ENCODE measurements around the gene MPPE1. TPM values are rescaled to one million over a fixed set of nuclear protein-coding genes. Genes with fewer than 3 reads are reported as not detected.
"Not testable (repeated sequence)": the region's sequence is repeated elsewhere in the genome, so short reads cannot be mapped to it uniquely, and the experiment has no call there.

MPPE1 gene
- total RNA-seq, 1 donor from 2014 or later: 52.9 TPM

- H3K36me3 Mint-ChIP-seq (ENCODE audit: low read depth): no peaks in the 10 kb centered on the region
- no peak for ATAC-seq (ENCODE audit: low read depth)
- no peaks in the 10 kb centered on the region for H3K9me3 Mint-ChIP-seq
- H3K27ac Mint-ChIP-seq: no peak overlapping the region
- H3K4me3 Mint-ChIP-seq: no peak overlapping the region
- ChIA-PET POLR2A (no interaction called here), CTCF (interaction anchor here (1.0 kb wide), 1 partner anchor 12 kb away, joined by 3 read pairs; no protein-coding TSS in a partner anchor)
- intact Hi-C loops (cut with micrococcal nuclease): no loop called here
- peaks cover 6% of the 10 kb centered on the region for H3K27me3 Mint-ChIP-seq
- H3K4me1 Mint-ChIP-seq: peaks cover 2% of the 10 kb centered on the region
- no peak for TF ChIP-seq CTCF (IDR thresholded peaks at IDR 0.05)
- DNase-seq: no peak
These were observed 17.8 kb upstream of the MPPE1 start for GRCh38 chr18:11925800-11926481.

- Mint-ChIP-seq H3K4me1 (peaks cover 2% of the 10 kb centered on the region), H3K27me3 (peaks cover 6% of the 10 kb centered on the region), H3K36me3 (ENCODE audit: low read depth) (no peaks in the 10 kb centered on the region), H3K4me3 (no peak overlapping the region), H3K27ac (no peak overlapping the region), H3K9me3 (no peaks in the 10 kb centered on the region)
- ChIA-PET POLR2A (no interaction called here), CTCF (interaction anchor here (1.1 kb wide), 1 partner anchor 14 kb away, joined by 4 read pairs; no protein-coding TSS in a partner anchor)
- ATAC-seq (ENCODE audit: low read depth) (no peak), DNase-seq (no peak)
- intact Hi-C loops (cut with micrococcal nuclease): no loop called here
- TF ChIP-seq CTCF (IDR thresholded peaks at IDR 0.05): no peak
These were observed 15.3 kb upstream of the MPPE1 start for GRCh38 chr18:11923450-11923849.

- H3K4me1 Mint-ChIP-seq; H3K27me3 Mint-ChIP-seq; H3K9me3 Mint-ChIP-seq; H3K36me3 Mint-ChIP-seq (ENCODE audit: low read depth); DNase-seq; H3K27ac Mint-ChIP-seq; H3K4me3 Mint-ChIP-seq; CTCF ChIA-PET; ATAC-seq (ENCODE audit: low read depth); intact Hi-C loops (cut with micrococcal nuclease); POLR2A ChIA-PET: not testable (repeated sequence)
These were observed 11.4 kb upstream of the MPPE1 start for GRCh38 chr18:11919522-11919921.

- intact Hi-C loops (cut with micrococcal nuclease); H3K27ac Mint-ChIP-seq; H3K4me1 Mint-ChIP-seq; ATAC-seq (ENCODE audit: low read depth); DNase-seq; H3K27me3 Mint-ChIP-seq; H3K36me3 Mint-ChIP-seq (ENCODE audit: low read depth); POLR2A ChIA-PET; H3K9me3 Mint-ChIP-seq; H3K4me3 Mint-ChIP-seq; CTCF ChIA-PET: not testable (repeated sequence)
These were observed 8.8 kb upstream of the MPPE1 start for GRCh38 chr18:11916880-11917279.

- CTCF ChIA-PET: interaction anchor here (1.2 kb wide), 1 partner anchor 29 kb away, joined by 3 read pairs; no protein-coding TSS in a partner anchor
- Mint-ChIP-seq H3K27me3 (no peaks in the 10 kb centered on the region), H3K27ac (peak overlapping the region; percentile 81)
These were observed 1.5 kb upstream of the MPPE1 start for GRCh38 chr18:11909591-11910026.

More at GRCh38 chr18:11909591-11910026, 1.5 kb upstream of the MPPE1 start:
- DNase-seq (no peak), ATAC-seq (ENCODE audit: low read depth) (no peak)
- no peak for TF ChIP-seq CTCF (IDR thresholded peaks at IDR 0.05)
- H3K36me3 Mint-ChIP-seq (ENCODE audit: low read depth): peaks cover 16% of the 10 kb centered on the region
- H3K4me1 Mint-ChIP-seq: peaks cover 25% of the 10 kb centered on the region
- intact Hi-C loops (cut with micrococcal nuclease): loop anchor here (2.0 kb wide), 2 partner anchors 467 to 1037 kb away; partner anchors contain the start of gene AFG3L2
- peak overlapping the region; percentile 86 for H3K4me3 Mint-ChIP-seq
- H3K9me3 Mint-ChIP-seq: no peaks in the 10 kb centered on the region
- POLR2A ChIA-PET: interaction anchor here (0.7 to 2.0 kb wide), 3 partner anchors 29 to 211 kb away, joined by 3 to 11 read pairs (median 5); partner anchors contain the start of gene CHMP1B
